NT2/D1 (cell line): ENCODE measurements around the gene MPG.

Source experiments
- SUZ12 ChIP-seq: IDR thresholded peaks from 2 replicates; pipeline ENCODE4 v1.6.1; 2011; ENCODE audit not compliant: insufficient read length, insufficient read depth; ENCODE audit errors: extremely low read depth
- YY1 ChIP-seq: IDR thresholded peaks from 2 replicates; pipeline ENCODE4 v1.6.1; 2011; ENCODE audit not compliant: insufficient read length, insufficient read depth
- ZNF274 ChIP-seq: IDR thresholded peaks from 2 replicates; pipeline ENCODE4 v1.6.1; 2011; ENCODE audit warnings: mild to moderate bottlenecking, low read depth, low read length

- no peak for TF ChIP-seq SUZ12
- TF ChIP-seq ZNF274 = no peak
- no peak for TF ChIP-seq YY1
Measured at GRCh38 chr16:35011-35677, 42.9 kb upstream of the MPG start.
